ENCODE data around the gene SH3RF1. TPM values are rescaled to one million over a fixed set of nuclear protein-coding genes. Genes with fewer than 3 reads are reported as not detected.

The SH3RF1 gene
- total and polyA plus RNA-seq, 4 donors = 1.8 to 7.9 (median 3.5) TPM

DNA sequence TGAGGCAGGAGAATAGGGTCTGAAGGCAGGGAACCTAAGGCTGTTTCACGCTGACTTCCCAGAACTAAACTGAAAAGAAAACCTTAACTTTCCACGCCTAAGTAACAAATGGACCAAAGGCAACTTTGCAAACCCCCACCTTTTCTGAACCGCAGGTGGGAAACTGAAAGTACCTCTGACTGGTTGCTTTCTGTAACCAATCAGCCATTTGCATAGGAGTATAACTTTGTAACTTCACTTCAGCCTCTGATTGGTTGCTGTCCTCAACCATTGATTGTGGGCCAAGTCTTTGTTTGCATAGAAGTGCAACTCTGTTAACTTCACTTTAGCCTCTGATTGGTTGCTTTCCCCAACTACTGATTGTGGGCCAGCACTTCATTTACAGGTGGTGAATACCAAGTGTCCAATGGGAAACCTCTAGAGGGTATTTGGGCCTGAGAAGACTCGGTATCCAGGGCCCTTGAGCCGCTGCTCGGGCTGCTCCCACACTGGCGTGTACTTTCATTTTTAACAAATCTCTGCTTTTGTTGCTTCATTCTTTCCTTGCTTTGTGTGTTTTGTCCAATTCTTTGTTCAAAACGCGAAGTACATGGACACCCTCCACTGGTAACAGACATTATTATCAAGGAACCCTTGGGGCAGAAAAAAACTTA is 139.1 kb downstream of the SH3RF1 start:
- DNase-seq (ENCODE audit: low spot score) = no peak
- H3K27ac ChIP-seq (ENCODE audit: low read depth in 1 of 2, low read length in 2 of 2) = no peak overlapping the region
- H3K9ac ChIP-seq (ENCODE audit: low read depth in 1 of 2, low read length in 2 of 2) = no peak overlapping the region
- H3K4me1 ChIP-seq (ENCODE audit: control insufficient read depth in 4 of 4, insufficient read depth in 4 of 4, low read length in 3 of 4) = peaks cover 5 to 28% (median 17%) of the 10 kb centered on the region in 4 donors
- 92% methylated on average over 9 of the region's 9 CpGs for WGBS
- peak; percentile 41 for TF ChIP-seq SP1 (IDR thresholded peaks at IDR 0.05)
- peak in 1 of 2 donors; percentile 12 for TF ChIP-seq RAD21 (IDR thresholded peaks at IDR 0.05)
- TF ChIP-seq, protein P1, sequence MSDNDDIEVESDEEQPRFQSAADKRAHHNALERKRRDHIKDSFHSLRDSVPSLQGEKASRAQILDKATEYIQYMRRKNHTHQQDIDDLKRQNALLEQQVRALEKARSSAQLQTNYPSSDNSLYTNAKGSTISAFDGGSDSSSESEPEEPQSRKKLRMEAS (IDR thresholded peaks at IDR 0.05) = no peak
- no peak for TF ChIP-seq RXRA (IDR thresholded peaks at IDR 0.05)
- H3K4me3 ChIP-seq (ENCODE audit: low read depth in 1 of 3, low read length in 3 of 3) = no peak overlapping the region
- no peaks in the 10 kb centered on the region for H3K9me3 ChIP-seq (ENCODE audit: control insufficient read depth in 4 of 4, low read length in 3 of 4)
- peaks cover 3 to 20% (median 7%) of the 10 kb centered on the region in 4 donors for H3K36me3 ChIP-seq (ENCODE audit: control insufficient read depth in 4 of 4, insufficient read depth in 3 of 4, low read depth in 1 of 4, low read length in 3 of 4)
- no peaks in the 10 kb centered on the region for H3K27me3 ChIP-seq (ENCODE audit: control insufficient read depth in 4 of 4, insufficient read depth in 4 of 4, low read length in 3 of 4)

DNA sequence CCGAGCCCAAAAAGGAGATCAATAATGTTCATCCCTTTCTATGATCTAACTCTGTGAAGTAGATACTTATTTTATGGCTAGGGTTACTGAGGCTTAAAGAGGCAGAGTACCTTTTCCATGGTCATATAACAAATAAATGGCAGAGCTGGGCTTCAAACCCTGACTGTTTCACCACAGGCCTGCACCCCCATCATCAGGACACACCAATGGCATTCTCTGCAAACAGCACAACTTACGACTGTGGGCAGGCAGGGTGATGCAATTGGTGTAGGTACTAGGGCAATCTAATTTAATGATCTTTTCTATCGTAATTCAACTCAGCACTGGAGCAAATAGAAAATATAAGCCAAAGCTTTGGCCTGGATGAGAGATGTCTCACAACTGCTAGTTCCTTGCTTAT is 141.9 kb downstream of the SH3RF1 start:
- H3K4me3 ChIP-seq (ENCODE audit: low read depth in 1 of 3, low read length in 3 of 3) = no peak overlapping the region
- no peaks in the 10 kb centered on the region for H3K27me3 ChIP-seq (ENCODE audit: control insufficient read depth in 4 of 4, insufficient read depth in 4 of 4, low read length in 3 of 4)
- peaks cover 5 to 38% (median 28%) of the 10 kb centered on the region in 4 donors for H3K4me1 ChIP-seq (ENCODE audit: control insufficient read depth in 4 of 4, insufficient read depth in 4 of 4, low read length in 3 of 4)
- no peaks in the 10 kb centered on the region for H3K9me3 ChIP-seq (ENCODE audit: control insufficient read depth in 4 of 4, low read length in 3 of 4)
- H3K36me3 ChIP-seq (ENCODE audit: control insufficient read depth in 4 of 4, insufficient read depth in 3 of 4, low read depth in 1 of 4, low read length in 3 of 4) = peaks cover 0 to 9% (median 3%) of the 10 kb centered on the region in 4 donors
- no peak for DNase-seq (ENCODE audit: low spot score)
- TF ChIP-seq YY1 (IDR thresholded peaks at IDR 0.05) (peak; percentile 92), TAF1 (conservative IDR thresholded peaks at IDR 0.05) (no peak), JUND (IDR thresholded peaks at IDR 0.05) (peak; percentile 45 to 48), RXRA (IDR thresholded peaks at IDR 0.05) (peak; percentile 65 to 80), HNF4G (IDR thresholded peaks at IDR 0.05) (no peak), SP1 (IDR thresholded peaks at IDR 0.05) (peak; percentile 74), RAD21 (IDR thresholded peaks at IDR 0.05) (peak; percentile 58 to 61), NR2F2 (IDR thresholded peaks at IDR 0.05) (no peak), HNF4A (conservative IDR thresholded peaks at IDR 0.05) (peak; percentile 55 to 66), FOXA1 (IDR thresholded peaks at IDR 0.05) (no peak), GABPA (IDR thresholded peaks at IDR 0.05 in 1 of 2, conservative IDR thresholded peaks at IDR 0.05 in 1 of 2) (no peak), EGR1 (IDR thresholded peaks at IDR 0.05; ENCODE audit: low read depth in 2 of 2) (peak; percentile 12 to 13), FOXA2 (IDR thresholded peaks at IDR 0.05) (no peak)
- TF ChIP-seq, protein P2, sequence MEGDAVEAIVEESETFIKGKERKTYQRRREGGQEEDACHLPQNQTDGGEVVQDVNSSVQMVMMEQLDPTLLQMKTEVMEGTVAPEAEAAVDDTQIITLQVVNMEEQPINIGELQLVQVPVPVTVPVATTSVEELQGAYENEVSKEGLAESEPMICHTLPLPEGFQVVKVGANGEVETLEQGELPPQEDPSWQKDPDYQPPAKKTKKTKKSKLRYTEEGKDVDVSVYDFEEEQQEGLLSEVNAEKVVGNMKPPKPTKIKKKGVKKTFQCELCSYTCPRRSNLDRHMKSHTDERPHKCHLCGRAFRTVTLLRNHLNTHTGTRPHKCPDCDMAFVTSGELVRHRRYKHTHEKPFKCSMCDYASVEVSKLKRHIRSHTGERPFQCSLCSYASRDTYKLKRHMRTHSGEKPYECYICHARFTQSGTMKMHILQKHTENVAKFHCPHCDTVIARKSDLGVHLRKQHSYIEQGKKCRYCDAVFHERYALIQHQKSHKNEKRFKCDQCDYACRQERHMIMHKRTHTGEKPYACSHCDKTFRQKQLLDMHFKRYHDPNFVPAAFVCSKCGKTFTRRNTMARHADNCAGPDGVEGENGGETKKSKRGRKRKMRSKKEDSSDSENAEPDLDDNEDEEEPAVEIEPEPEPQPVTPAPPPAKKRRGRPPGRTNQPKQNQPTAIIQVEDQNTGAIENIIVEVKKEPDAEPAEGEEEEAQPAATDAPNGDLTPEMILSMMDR (IDR thresholded peaks at IDR 0.05; ENCODE audit: low read depth, low read length, missing input control) = no peak
- TF ChIP-seq, protein P3, sequence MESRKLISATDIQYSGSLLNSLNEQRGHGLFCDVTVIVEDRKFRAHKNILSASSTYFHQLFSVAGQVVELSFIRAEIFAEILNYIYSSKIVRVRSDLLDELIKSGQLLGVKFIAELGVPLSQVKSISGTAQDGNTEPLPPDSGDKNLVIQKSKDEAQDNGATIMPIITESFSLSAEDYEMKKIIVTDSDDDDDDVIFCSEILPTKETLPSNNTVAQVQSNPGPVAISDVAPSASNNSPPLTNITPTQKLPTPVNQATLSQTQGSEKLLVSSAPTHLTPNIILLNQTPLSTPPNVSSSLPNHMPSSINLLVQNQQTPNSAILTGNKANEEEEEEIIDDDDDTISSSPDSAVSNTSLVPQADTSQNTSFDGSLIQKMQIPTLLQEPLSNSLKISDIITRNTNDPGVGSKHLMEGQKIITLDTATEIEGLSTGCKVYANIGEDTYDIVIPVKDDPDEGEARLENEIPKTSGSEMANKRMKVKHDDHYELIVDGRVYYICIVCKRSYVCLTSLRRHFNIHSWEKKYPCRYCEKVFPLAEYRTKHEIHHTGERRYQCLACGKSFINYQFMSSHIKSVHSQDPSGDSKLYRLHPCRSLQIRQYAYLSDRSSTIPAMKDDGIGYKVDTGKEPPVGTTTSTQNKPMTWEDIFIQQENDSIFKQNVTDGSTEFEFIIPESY (IDR thresholded peaks at IDR 0.05) = no peak
- TF ChIP-seq, protein P4, sequence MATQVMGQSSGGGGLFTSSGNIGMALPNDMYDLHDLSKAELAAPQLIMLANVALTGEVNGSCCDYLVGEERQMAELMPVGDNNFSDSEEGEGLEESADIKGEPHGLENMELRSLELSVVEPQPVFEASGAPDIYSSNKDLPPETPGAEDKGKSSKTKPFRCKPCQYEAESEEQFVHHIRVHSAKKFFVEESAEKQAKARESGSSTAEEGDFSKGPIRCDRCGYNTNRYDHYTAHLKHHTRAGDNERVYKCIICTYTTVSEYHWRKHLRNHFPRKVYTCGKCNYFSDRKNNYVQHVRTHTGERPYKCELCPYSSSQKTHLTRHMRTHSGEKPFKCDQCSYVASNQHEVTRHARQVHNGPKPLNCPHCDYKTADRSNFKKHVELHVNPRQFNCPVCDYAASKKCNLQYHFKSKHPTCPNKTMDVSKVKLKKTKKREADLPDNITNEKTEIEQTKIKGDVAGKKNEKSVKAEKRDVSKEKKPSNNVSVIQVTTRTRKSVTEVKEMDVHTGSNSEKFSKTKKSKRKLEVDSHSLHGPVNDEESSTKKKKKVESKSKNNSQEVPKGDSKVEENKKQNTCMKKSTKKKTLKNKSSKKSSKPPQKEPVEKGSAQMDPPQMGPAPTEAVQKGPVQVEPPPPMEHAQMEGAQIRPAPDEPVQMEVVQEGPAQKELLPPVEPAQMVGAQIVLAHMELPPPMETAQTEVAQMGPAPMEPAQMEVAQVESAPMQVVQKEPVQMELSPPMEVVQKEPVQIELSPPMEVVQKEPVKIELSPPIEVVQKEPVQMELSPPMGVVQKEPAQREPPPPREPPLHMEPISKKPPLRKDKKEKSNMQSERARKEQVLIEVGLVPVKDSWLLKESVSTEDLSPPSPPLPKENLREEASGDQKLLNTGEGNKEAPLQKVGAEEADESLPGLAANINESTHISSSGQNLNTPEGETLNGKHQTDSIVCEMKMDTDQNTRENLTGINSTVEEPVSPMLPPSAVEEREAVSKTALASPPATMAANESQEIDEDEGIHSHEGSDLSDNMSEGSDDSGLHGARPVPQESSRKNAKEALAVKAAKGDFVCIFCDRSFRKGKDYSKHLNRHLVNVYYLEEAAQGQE (IDR thresholded peaks at IDR 0.05) = peak; percentile 36
- TF ChIP-seq, protein P1 (IDR thresholded peaks at IDR 0.05) = peak; percentile 72
- TF ChIP-seq, protein P5, sequence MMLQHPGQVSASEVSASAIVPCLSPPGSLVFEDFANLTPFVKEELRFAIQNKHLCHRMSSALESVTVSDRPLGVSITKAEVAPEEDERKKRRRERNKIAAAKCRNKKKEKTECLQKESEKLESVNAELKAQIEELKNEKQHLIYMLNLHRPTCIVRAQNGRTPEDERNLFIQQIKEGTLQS (IDR thresholded peaks at IDR 0.05) = peak; percentile 97
- H3K9ac ChIP-seq (ENCODE audit: low read depth in 1 of 2, low read length in 2 of 2) = no peak overlapping the region
- WGBS = 36% methylated on average over 3 of the region's 3 CpGs
- peak overlapping the region in 1 of 2 donors; percentile 2 for H3K27ac ChIP-seq (ENCODE audit: low read depth in 1 of 2, low read length in 2 of 2)

Data from liver (tissue), 9 donors.